G401.6 (cell line): Measurements from ENCODE around the gene ZEB1.
"Not testable (repeated sequence)": the region's sequence is repeated elsewhere in the genome, so short reads cannot be mapped to it uniquely, and the experiment has no call there.

ENCODE experiments used
- FAIRE-seq: peaks from 2 replicates; lab custom pipeline; 2012; peaks lifted over from hg19 to GRCh38; lab: Jason Lieb, UNC

The ZEB1 gene

GRCh38 chr10:31424473-31424872 is 105.5 kb downstream of the ZEB1 start:
- FAIRE-seq = no peak

DNA sequence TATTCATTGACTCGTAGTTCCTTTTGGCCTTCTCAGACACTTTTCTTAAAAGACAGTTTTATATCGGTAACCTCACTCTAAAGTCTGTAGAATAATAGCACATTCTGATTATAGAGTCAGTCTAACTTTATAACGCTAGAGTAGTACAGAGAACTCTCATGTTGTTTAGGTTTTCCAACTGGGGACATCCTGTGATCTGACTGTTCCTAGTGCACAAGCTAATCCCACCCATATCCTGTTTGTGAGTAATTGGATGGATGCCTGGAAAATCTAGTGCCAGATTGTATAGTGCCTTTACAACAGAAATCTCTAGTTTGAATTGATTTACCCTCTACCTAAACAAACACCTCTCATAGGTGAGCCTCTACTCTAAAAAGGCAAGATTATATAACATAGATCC is 107.4 kb downstream of the ZEB1 start:
- no peak for FAIRE-seq

- not testable (repeated sequence) for FAIRE-seq
These were observed 108.3 kb downstream of the ZEB1 start for GRCh38 chr10:31427334-31427733.

- FAIRE-seq = not testable (repeated sequence)
These were observed 109.5 kb downstream of the ZEB1 start for GRCh38 chr10:31428499-31428898.

DNA sequence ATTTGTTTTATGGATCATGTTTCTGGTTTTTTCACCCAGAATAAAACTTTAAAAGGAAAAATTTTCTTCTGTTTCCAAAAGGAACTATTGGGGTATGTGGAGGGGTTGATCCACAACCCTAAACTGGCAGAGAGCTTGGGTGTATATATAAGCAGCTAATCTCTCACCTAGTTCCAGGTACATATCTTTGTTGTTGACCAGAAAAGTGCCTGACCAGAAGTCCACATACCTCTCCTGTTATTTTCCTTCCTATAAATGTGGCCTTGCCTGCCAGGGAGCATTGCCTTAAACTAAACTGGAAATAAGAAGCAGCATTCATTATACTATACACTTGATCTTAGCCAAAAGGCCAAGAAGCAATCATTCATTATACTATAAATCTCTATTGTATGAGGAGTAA is 112.0 kb downstream of the ZEB1 start:
- no peak for FAIRE-seq

DNA sequence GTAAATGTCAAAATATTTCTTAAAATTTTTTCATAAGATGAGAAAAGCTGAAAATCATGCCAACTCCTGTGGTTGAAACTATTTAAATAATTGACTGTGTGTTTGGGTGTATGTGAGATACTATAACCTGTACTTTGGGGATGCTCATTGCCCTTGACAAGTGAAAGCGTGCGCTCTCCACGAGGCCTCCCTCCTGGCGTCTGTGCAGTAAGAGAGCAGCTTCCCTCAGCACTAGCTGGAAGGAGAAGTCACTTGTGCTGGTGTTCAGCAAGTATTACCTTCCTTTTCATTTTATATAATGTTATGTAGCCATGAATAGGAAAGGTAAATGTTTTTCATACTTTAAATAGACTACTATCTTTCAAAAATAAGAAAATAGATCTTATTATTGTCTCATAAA is 118.9 kb downstream of the ZEB1 start:
- no peak for FAIRE-seq

GRCh38 chr10:31451766-31452165 is 132.8 kb downstream of the ZEB1 start:
- FAIRE-seq = no peak

DNA sequence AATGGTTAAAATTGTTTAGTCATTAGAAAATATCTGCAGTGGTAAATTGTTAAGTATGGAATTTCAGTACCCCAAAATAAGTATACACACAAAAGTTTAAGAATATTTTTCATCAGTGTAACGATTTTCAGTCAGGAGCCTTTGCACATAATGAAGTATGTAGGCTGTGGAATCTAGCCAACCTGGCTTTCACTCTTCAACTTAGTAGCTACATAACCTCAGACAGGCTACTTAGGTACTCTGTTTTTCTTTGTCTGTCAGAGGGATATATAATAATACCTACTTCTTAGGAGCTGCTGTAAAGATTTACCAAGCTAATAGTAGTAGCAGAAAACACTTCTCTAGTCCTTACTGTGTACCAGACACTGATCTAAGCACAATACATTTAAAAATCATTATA is 137.5 kb downstream of the ZEB1 start:
- no peak for FAIRE-seq

DNA sequence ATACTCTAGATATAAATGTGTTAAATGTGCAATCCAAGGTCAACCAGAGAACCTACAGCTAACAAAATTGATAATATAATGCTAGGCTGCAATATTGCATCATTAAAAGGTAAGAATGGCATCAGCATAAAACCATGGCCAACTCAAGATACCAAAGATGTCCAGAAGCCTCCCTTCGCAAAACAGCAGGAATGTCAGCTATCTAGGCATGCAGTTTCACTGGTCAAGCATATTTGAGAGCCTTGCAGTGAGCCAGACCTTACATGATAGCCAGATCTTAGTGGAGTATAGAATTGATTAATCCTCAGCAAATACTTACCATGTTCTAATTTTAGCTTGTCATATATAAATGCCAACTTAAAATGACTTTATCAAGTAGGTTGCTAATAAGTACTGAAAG is 138.8 kb downstream of the ZEB1 start:
- FAIRE-seq = no peak

DNA sequence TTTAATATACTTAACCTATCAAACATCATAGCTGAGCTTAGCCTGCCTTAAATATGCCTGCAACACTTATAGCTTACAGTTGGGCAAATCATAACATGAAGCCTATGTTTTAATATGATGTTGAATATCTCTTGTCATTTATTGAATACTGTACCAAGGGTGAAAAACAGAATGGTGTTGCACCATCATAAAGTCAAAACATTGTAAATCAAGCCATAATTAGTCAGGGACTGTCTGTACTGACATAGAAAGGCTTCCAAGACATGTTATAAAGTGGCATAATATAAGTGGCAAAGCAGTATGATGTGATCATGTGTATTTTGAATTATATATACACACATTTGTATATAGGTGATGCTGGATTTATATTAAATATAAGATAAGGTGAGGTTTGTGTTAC is 140.0 kb downstream of the ZEB1 start:
- FAIRE-seq = no peak

DNA sequence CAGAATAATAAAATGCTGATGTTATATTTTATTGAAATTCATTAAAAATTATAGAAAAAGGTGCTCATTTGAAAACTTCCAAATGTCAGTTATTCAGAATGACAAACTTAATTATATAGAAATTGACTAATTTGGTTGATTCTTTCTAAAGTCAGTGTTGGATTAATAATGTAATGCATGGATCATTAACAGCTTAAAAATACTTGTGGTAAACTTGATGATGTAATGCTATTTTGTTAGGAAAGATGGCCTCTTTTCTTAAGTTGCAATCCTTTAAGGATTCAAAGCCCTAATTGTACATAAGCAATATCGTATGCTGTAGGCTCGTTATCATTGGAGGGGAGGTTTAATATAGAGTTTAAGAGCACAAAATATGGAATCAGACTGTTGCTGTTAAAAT is 141.2 kb downstream of the ZEB1 start:
- no peak for FAIRE-seq

GRCh38 chr10:31464552-31464951 is 145.5 kb downstream of the ZEB1 start:
- FAIRE-seq = no peak

DNA sequence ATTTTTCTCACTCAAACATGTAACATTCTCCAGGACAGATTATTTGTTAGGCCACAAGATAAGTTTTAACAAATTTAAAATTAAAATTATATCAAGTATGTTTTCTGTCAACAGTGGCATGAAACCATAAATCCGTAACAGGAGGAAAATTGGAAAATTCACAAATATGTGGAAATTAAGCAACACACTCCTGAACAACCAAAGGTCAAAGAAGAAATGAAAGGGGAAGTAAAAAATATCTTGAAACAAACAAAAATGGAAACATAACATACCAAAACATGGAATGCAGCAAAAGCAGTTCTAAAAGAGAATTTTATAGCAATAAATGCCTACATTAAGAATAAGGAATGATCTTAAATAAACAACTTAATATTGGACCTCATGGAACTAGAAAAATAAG is 147.3 kb downstream of the ZEB1 start:
- FAIRE-seq = no peak

GRCh38 chr10:31467791-31468535 is 148.9 kb downstream of the ZEB1 start:
- no peak for FAIRE-seq

GRCh38 chr10:31468536-31468859 is 149.5 kb downstream of the ZEB1 start:
- no peak for FAIRE-seq

DNA sequence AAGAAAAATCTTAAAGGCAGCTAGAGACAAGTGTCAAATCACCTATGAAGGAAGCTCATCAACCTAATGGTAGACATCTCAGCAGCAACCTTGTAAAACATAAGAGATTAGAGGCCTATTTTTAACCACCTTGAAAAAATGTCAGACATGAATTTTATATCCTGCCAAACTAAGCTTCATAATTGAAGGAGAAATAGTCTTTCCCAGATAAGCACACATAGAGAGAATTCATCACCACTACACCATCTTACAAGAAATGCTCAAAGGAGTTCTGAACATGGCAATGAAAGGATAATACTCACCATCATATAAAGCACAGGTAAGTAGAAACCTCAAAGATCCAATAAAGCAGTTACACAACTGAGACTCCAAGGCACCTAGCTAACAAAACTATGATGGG is 156.5 kb downstream of the ZEB1 start:
- FAIRE-seq = no peak

DNA sequence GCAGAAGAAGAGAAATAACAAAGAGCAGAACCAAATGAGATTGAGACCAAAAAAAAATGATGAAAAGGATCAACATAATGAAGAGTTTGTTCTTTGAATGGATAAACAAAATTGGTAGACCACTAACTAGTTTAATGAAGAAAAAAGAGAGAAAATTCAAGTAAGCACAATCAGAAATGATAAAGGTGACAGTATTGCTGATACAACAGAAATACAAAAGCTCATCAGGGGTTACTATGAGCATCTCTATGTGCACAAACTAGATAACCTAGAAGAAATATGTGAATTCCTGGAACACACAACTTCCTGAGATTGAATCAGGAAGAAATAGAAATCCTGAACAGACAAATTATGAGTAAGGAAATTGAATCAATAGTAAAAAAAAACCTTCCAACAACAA is 157.1 kb downstream of the ZEB1 start:
- FAIRE-seq = no peak

- no peak for FAIRE-seq
These were observed 158.6 kb downstream of the ZEB1 start for GRCh38 chr10:31477584-31477983.

- FAIRE-seq = peak; percentile 82
These were observed 160.7 kb downstream of the ZEB1 start for GRCh38 chr10:31479752-31480151.

DNA sequence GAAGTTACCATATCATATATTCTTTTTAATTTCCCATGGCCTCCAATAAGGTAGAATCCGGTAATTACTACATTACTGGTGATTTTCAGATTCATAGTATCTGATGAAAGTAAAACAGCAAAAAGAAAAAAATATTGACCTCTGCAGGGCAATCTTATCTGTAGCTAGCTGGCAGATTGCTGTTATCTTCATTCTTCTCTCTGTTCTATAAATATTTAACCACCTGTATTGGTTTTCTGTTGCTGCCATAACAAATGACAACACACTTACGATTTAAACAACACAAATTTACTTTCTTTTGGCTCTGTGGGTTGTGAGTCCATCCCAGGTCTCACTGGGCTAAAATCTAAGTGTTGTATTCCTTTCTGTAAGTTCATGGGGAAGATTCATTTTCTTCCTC is 164.5 kb downstream of the ZEB1 start:
- no peak for FAIRE-seq

- no peak for FAIRE-seq
These were observed 165.6 kb downstream of the ZEB1 start for GRCh38 chr10:31484431-31485135.

- peak; percentile 3 for FAIRE-seq
These were observed 172.0 kb downstream of the ZEB1 start for GRCh38 chr10:31490858-31491504.

GRCh38 chr10:31507427-31507826 is 188.4 kb downstream of the ZEB1 start:
- FAIRE-seq = no peak

GRCh38 chr10:31508234-31508633 is 189.2 kb downstream of the ZEB1 start:
- no peak for FAIRE-seq
